Astrocyte (in vitro differentiated cells and primary cell): ENCODE data around the gene CACNA2D4. TPM values are rescaled to one million over a fixed set of nuclear protein-coding genes. Genes with fewer than 3 reads are reported as not detected.

Experiments
- DNase-seq: peaks from one replicate; pipeline ENCODE4 v3.0.0-alpha.2; 2010; ENCODE audit warnings: low read depth
- FAIRE-seq: peaks from 2 replicates; lab custom pipeline; 2011; peaks lifted over from hg19 to GRCh38; lab: Jason Lieb, UNC
- H2AFZ ChIP-seq: 2 replicates; pipeline ENCODE4 v1.6.0; 2012; ENCODE audit warnings: low read depth, low read length, inconsistent platforms
- H3K27ac ChIP-seq: 2 replicates; pipeline ENCODE4 v1.5.1; 2011; ENCODE audit warnings: low read depth, low read length, inconsistent platforms
- H3K27me3 ChIP-seq: 2 replicates; pipeline ENCODE4 v1.6.0; 2011; ENCODE audit warnings: low read length, inconsistent platforms; ENCODE audit not compliant: insufficient read depth
- H3K36me3 ChIP-seq: 2 replicates; pipeline ENCODE4 v1.5.1; 2011; ENCODE audit warnings: low read length, inconsistent platforms; ENCODE audit not compliant: insufficient read depth
- H3K4me1 ChIP-seq: 2 replicates; pipeline ENCODE4 v1.5.1; 2011; ENCODE audit warnings: low read length, inconsistent platforms; ENCODE audit not compliant: insufficient read depth
- H3K4me2 ChIP-seq: 2 replicates; pipeline ENCODE4 v1.6.0; 2012; ENCODE audit warnings: low read length, inconsistent platforms
- H3K4me3 ChIP-seq: 2 replicates; pipeline ENCODE4 v1.5.1; 2011; ENCODE audit warnings: low read depth, mild to moderate bottlenecking, low read length, inconsistent platforms; ENCODE audit not compliant: insufficient read depth
- H3K79me2 ChIP-seq: 2 replicates; pipeline ENCODE4 v1.6.0; 2012; ENCODE audit warnings: mild to moderate bottlenecking, low read length, inconsistent platforms; ENCODE audit not compliant: insufficient read depth
- H3K9ac ChIP-seq: 2 replicates; pipeline ENCODE4 v1.6.0; 2012; ENCODE audit warnings: mild to moderate bottlenecking, low read length, inconsistent platforms
- H3K9me3 ChIP-seq: 2 replicates; pipeline ENCODE4 v1.5.1; 2012; ENCODE audit warnings: low read depth, mild to moderate bottlenecking, low read length, inconsistent platforms; ENCODE audit not compliant: insufficient read depth
- H4K20me1 ChIP-seq: 2 replicates; pipeline ENCODE4 v1.6.0; 2012; ENCODE audit warnings: low read length, inconsistent platforms; ENCODE audit not compliant: insufficient read depth
- H3K27ac Mint-ChIP-seq: one replicate; pipeline ENCODE4 v1.8.0; 2021; ENCODE audit warnings: mild to moderate bottlenecking, mixed read lengths; ENCODE audit not compliant: unreplicated experiment
- H3K27me3 Mint-ChIP-seq: one replicate; pipeline ENCODE4 v1.8.0; 2021; ENCODE audit warnings: low read depth, mixed read lengths; ENCODE audit not compliant: unreplicated experiment
- H3K36me3 Mint-ChIP-seq: one replicate; pipeline ENCODE4 v1.8.0; 2021; ENCODE audit warnings: low read depth, mixed read lengths; ENCODE audit not compliant: unreplicated experiment
- H3K4me1 Mint-ChIP-seq: one replicate; pipeline ENCODE4 v1.8.0; 2021; ENCODE audit warnings: low read depth, mixed read lengths; ENCODE audit not compliant: unreplicated experiment
- H3K4me3 Mint-ChIP-seq: one replicate; pipeline ENCODE4 v1.8.0; 2021; ENCODE audit warnings: mild to moderate bottlenecking, moderate library complexity, mixed read lengths; ENCODE audit not compliant: unreplicated experiment
- H3K9me3 Mint-ChIP-seq: one replicate; pipeline ENCODE4 v1.8.0; 2021; ENCODE audit warnings: mild to moderate bottlenecking, mixed read lengths; ENCODE audit not compliant: unreplicated experiment
- CTCF ChIP-seq: IDR thresholded peaks from 2 replicates; pipeline ENCODE4 v1.5.1; 2011; ENCODE audit warnings: low read depth, mild to moderate bottlenecking, inconsistent platforms, low read length, moderate library complexity; ENCODE audit not compliant: insufficient read depth
- EZH2 ChIP-seq: IDR thresholded peaks from 2 replicates; pipeline ENCODE4 v1.6.1; 2012; ENCODE audit warnings: mild to moderate bottlenecking, low read length, inconsistent platforms; ENCODE audit not compliant: insufficient read depth
- total RNA-seq: library from RNA; stranded (reverse); gene quantifications from 2 replicates; pipeline ENCODE4 v1.2.1, GENCODE V29; 2021

CACNA2D4 gene
- total RNA-seq, 1 donor from 2014 or later = 0.09 TPM

GRCh38 chr12:1913377-1914113, 4.9 kb downstream of the CACNA2D4 start:
- Histone ChIP-seq H3K9me3 (no peaks in the 10 kb centered on the region), H3K4me1 (no peaks in the 10 kb centered on the region), H3K27ac (no peak overlapping the region), H3K36me3 (no peaks in the 10 kb centered on the region), H3K9ac (no peak overlapping the region), H2AFZ (no peak overlapping the region), H3K4me2 (no peak overlapping the region), H3K27me3 (peaks cover 5% of the 10 kb centered on the region), H4K20me1 (no peaks in the 10 kb centered on the region), H3K4me3 (no peak overlapping the region), H3K79me2 (no peaks in the 10 kb centered on the region)
- Mint-ChIP-seq H3K36me3 (no peaks in the 10 kb centered on the region), H3K27ac (no peak overlapping the region), H3K4me3 (no peak overlapping the region), H3K4me1 (no peaks in the 10 kb centered on the region), H3K27me3 (peaks cover 16% of the 10 kb centered on the region), H3K9me3 (no peaks in the 10 kb centered on the region)
- FAIRE-seq (no peak), DNase-seq (no peak)
- no peak for TF ChIP-seq EZH2
- no peak for TF ChIP-seq CTCF

GRCh38 chr12:1912580-1913376, 5.7 kb downstream of the CACNA2D4 start:
- Histone ChIP-seq H3K27ac (no peak overlapping the region), H3K4me3 (no peak overlapping the region), H3K79me2 (no peaks in the 10 kb centered on the region), H3K4me2 (no peak overlapping the region), H3K9me3 (no peaks in the 10 kb centered on the region), H3K9ac (no peak overlapping the region), H2AFZ (no peak overlapping the region), H3K27me3 (peaks cover 5% of the 10 kb centered on the region), H3K36me3 (no peaks in the 10 kb centered on the region), H3K4me1 (no peaks in the 10 kb centered on the region), H4K20me1 (no peaks in the 10 kb centered on the region)
- no peaks in the 10 kb centered on the region for H3K9me3 Mint-ChIP-seq
- H3K4me1 Mint-ChIP-seq = no peaks in the 10 kb centered on the region
- DNase-seq (no peak), FAIRE-seq (no peak)
- TF ChIP-seq CTCF (no peak), EZH2 (no peak)
- H3K27me3 Mint-ChIP-seq = peaks cover 16% of the 10 kb centered on the region
- no peaks in the 10 kb centered on the region for H3K36me3 Mint-ChIP-seq
- no peak overlapping the region for H3K27ac Mint-ChIP-seq
- no peak overlapping the region for H3K4me3 Mint-ChIP-seq
